ENCODE measurements around the gene SYT12. TPM values are rescaled to one million over a fixed set of nuclear protein-coding genes. Genes with fewer than 3 reads are reported as not detected.
A peak's percentile ranks its signal among the peaks of the same experiment; 100 is the strongest.

SYT12 gene
- total and polyA plus RNA-seq, 4 donors, result 0.47 to 12.1 (median 1.4) TPM

GRCh38 chr11:66978717-66979116, 44.2 kb upstream of the SYT12 start:
- 95% methylated on average over 6 of the region's 6 CpGs for WGBS
- Histone ChIP-seq H3K4me3 (ENCODE audit: low read depth in 1 of 3, low read length in 3 of 3) (no peak overlapping the region), H3K27me3 (ENCODE audit: control insufficient read depth in 4 of 4, insufficient read depth in 4 of 4, low read length in 3 of 4) (no peaks in the 10 kb centered on the region), H3K4me1 (ENCODE audit: control insufficient read depth in 4 of 4, insufficient read depth in 4 of 4, low read length in 3 of 4) (peaks cover 0 to 16% (median 6%) of the 10 kb centered on the region in 4 donors), H3K27ac (ENCODE audit: low read depth in 1 of 2, low read length in 2 of 2) (no peak overlapping the region), H3K9me3 (ENCODE audit: control insufficient read depth in 4 of 4, low read length in 3 of 4) (peaks cover 0 to 4% (median under 1%) of the 10 kb centered on the region in 4 donors), H3K36me3 (ENCODE audit: control insufficient read depth in 4 of 4, insufficient read depth in 3 of 4, low read depth in 1 of 4, low read length in 3 of 4) (no peaks in the 10 kb centered on the region), H3K9ac (ENCODE audit: low read depth in 1 of 2, low read length in 2 of 2) (no peak overlapping the region)
- TF ChIP-seq NR2F2 (IDR thresholded peaks at IDR 0.05), result no peak
- no peak for DNase-seq (ENCODE audit: low spot score)

GRCh38 chr11:66979336-66979980, 43.5 kb upstream of the SYT12 start:
- Histone ChIP-seq H3K9ac (ENCODE audit: low read depth in 1 of 2, low read length in 2 of 2) (no peak overlapping the region), H3K4me3 (ENCODE audit: low read depth in 1 of 3, low read length in 3 of 3) (no peak overlapping the region), H3K4me1 (ENCODE audit: control insufficient read depth in 4 of 4, insufficient read depth in 4 of 4, low read length in 3 of 4) (peaks cover 0 to 23% (median 8%) of the 10 kb centered on the region in 4 donors), H3K27me3 (ENCODE audit: control insufficient read depth in 4 of 4, insufficient read depth in 4 of 4, low read length in 3 of 4) (no peaks in the 10 kb centered on the region), H3K36me3 (ENCODE audit: control insufficient read depth in 4 of 4, insufficient read depth in 3 of 4, low read depth in 1 of 4, low read length in 3 of 4) (no peaks in the 10 kb centered on the region), H3K9me3 (ENCODE audit: control insufficient read depth in 4 of 4, low read length in 3 of 4) (peaks cover 0 to 4% (median under 1%) of the 10 kb centered on the region in 4 donors), H3K27ac (ENCODE audit: low read depth in 1 of 2, low read length in 2 of 2) (no peak overlapping the region)
- WGBS, result 95% methylated on average over 2 of the region's 2 CpGs
- no peak for TF ChIP-seq CTCF (IDR thresholded peaks at IDR 0.05; ENCODE audit: low read depth, low read length, missing input control)
- no peak for TF ChIP-seq REST (IDR thresholded peaks at IDR 0.05)
- TF ChIP-seq SP1 (IDR thresholded peaks at IDR 0.05), result no peak
- no peak for TF ChIP-seq MAX (IDR thresholded peaks at IDR 0.05)
- TF ChIP-seq HNF4G (IDR thresholded peaks at IDR 0.05), result no peak
- no peak for TF ChIP-seq RXRA (IDR thresholded peaks at IDR 0.05)
- DNase-seq (ENCODE audit: low spot score), result no peak

DNA sequence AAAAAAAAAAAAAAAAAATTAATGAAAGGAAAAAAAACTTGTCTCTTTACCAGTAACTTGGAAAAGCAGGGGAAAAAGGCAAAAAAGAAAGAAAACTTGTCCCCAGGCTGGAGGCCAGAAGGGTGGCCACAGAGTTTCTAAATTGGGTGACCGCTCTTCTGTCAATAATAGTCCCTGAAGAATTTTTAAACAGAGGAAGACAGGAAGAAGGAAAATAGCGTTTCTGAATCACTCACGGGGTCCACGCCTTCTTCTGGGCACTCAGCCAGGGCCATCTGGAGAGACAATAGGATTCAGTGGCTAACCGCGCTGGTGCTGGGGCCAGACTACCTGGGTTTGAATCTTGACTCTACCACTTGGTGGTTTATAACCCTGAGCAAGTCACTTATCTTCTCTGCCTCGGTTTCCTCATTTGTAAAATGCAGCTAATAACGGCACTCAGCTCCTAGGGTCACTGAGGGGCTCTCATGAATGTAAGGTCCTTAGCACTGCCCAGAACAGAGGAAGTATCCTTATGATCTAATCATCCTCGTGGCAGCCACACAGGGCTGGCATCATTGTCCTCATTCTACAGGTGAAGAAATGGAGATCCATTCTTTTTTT, 40.9 kb upstream of the SYT12 start:
- H3K9ac ChIP-seq (ENCODE audit: low read depth in 1 of 2, low read length in 2 of 2), result no peak overlapping the region
- H3K27ac ChIP-seq (ENCODE audit: low read depth in 1 of 2, low read length in 2 of 2), result no peak overlapping the region
- peak; percentile 51 for DNase-seq (ENCODE audit: low spot score)
- H3K9me3 ChIP-seq (ENCODE audit: control insufficient read depth in 4 of 4, low read length in 3 of 4), result peaks cover 0 to 4% (median under 1%) of the 10 kb centered on the region in 4 donors
- no peak overlapping the region for H3K4me3 ChIP-seq (ENCODE audit: low read depth in 1 of 3, low read length in 3 of 3)
- 57% methylated on average over 9 of the region's 9 CpGs for WGBS
- no peaks in the 10 kb centered on the region for H3K36me3 ChIP-seq (ENCODE audit: control insufficient read depth in 4 of 4, insufficient read depth in 3 of 4, low read depth in 1 of 4, low read length in 3 of 4)
- H3K27me3 ChIP-seq (ENCODE audit: control insufficient read depth in 4 of 4, insufficient read depth in 4 of 4, low read length in 3 of 4), result no peaks in the 10 kb centered on the region
- TF ChIP-seq FOXA2 (IDR thresholded peaks at IDR 0.05), result no peak
- no peak for TF ChIP-seq SP1 (IDR thresholded peaks at IDR 0.05)
- no peak for TF ChIP-seq EGR1 (IDR thresholded peaks at IDR 0.05; ENCODE audit: low read depth in 2 of 2)
- TF ChIP-seq YY1 (IDR thresholded peaks at IDR 0.05), result no peak
- TF ChIP-seq REST (IDR thresholded peaks at IDR 0.05), result no peak
- peaks cover 3 to 47% (median 28%) of the 10 kb centered on the region in 4 donors for H3K4me1 ChIP-seq (ENCODE audit: control insufficient read depth in 4 of 4, insufficient read depth in 4 of 4, low read length in 3 of 4)
